ENCODE measurements around the gene MEAF6. TPM values are rescaled to one million over a fixed set of nuclear protein-coding genes. Genes with fewer than 3 reads are reported as not detected.
"Not testable (repeated sequence)": the region's sequence is repeated elsewhere in the genome, so short reads cannot be mapped to it uniquely, and the experiment has no call there.

MEAF6 gene
- total and polyA plus RNA-seq, 2 donors (not counting 3 experiments of a cell fraction or from before 2014, with no cell fraction given), result 28.0 to 62.5 TPM

GRCh38 chr1:37518241-37518640 lies 3.7 kb upstream of the MEAF6 start:
- CTCF ChIA-PET; H3K9ac ChIP-seq (replicated peaks; ENCODE audit: extremely low read depth, insufficient read depth, low read length); H3K79me2 ChIP-seq (ENCODE audit: control insufficient read depth, insufficient read depth, low read length); dilution Hi-C loops (cut with MboI; ENCODE audit: extremely low pct_ligation_motif_present, low sequenced_read_pairs); H3K9me1 ChIP-seq (replicated peaks; ENCODE audit: control insufficient read depth, extremely low read depth, insufficient read depth, low read length); H3K4me3 ChIP-seq (replicated peaks in 1 of 3; ENCODE audit: insufficient read depth in 1 of 3, low read depth in 1 of 3, low read length in 3 of 3); BruUV-seq (replicated peaks); H4K20me1 ChIP-seq (replicated peaks; ENCODE audit: control insufficient read depth, extremely low read depth, insufficient read depth, low read length); H3K27ac ChIP-seq (ENCODE audit: insufficient read depth, low read depth, low read length); FAIRE-seq; H3K36me3 ChIP-seq (ENCODE audit: control insufficient read depth in 2 of 2, extremely low read depth in 1 of 2, insufficient read depth in 2 of 2, low read length in 2 of 2); intact Hi-C loops (cut with micrococcal nuclease); POLR2A ChIA-PET; H2AFZ ChIP-seq (ENCODE audit: low read depth, low read length); DNase-seq (ENCODE audit: low read depth, low spot score); H3K4me2 ChIP-seq (ENCODE audit: insufficient read depth, low read length); H3K27me3 ChIP-seq (ENCODE audit: control insufficient read depth in 2 of 2, insufficient read depth in 2 of 2, low read length in 2 of 2); H3K9me3 ChIP-seq (replicated peaks; ENCODE audit: control insufficient read depth, insufficient read depth, low read length): not testable (repeated sequence)
- H3K4me1 ChIP-seq (ENCODE audit: control insufficient read depth, extremely low read depth, insufficient read depth, low read length), result peaks cover 13% of the 10 kb centered on the region

GRCh38 chr1:37517569-37517968 lies 3.0 kb upstream of the MEAF6 start:
- H2AFZ ChIP-seq (ENCODE audit: low read depth, low read length), result no peak overlapping the region
- ChIA-PET POLR2A (no interaction called here), CTCF (no interaction called here)
- peaks cover 15% of the 10 kb centered on the region for H3K4me1 ChIP-seq (ENCODE audit: control insufficient read depth, extremely low read depth, insufficient read depth, low read length)
- DNase-seq (ENCODE audit: low read depth, low spot score), result no peak
- H3K36me3 ChIP-seq (ENCODE audit: control insufficient read depth in 2 of 2, extremely low read depth in 1 of 2, insufficient read depth in 2 of 2, low read length in 2 of 2), result peaks cover 0 to 4% of the 10 kb centered on the region in 2 experiments
- no peaks in the 10 kb centered on the region for H4K20me1 ChIP-seq (replicated peaks; ENCODE audit: control insufficient read depth, extremely low read depth, insufficient read depth, low read length)
- no peaks in the 10 kb centered on the region for H3K27me3 ChIP-seq (ENCODE audit: control insufficient read depth in 2 of 2, insufficient read depth in 2 of 2, low read length in 2 of 2)
- H3K9ac ChIP-seq (replicated peaks; ENCODE audit: extremely low read depth, insufficient read depth, low read length), result no peak overlapping the region
- intact Hi-C loops (cut with micrococcal nuclease), result no loop called here
- no peak overlapping the region for H3K4me3 ChIP-seq (replicated peaks in 1 of 3; ENCODE audit: insufficient read depth in 1 of 3, low read depth in 1 of 3, low read length in 3 of 3)
- BruUV-seq (replicated peaks), result no TSS peak
- no peak overlapping the region for H3K4me2 ChIP-seq (ENCODE audit: insufficient read depth, low read length)
- dilution Hi-C loops (cut with MboI; ENCODE audit: extremely low pct_ligation_motif_present, low sequenced_read_pairs), result no loop called here
- no peaks in the 10 kb centered on the region for H3K9me3 ChIP-seq (replicated peaks; ENCODE audit: control insufficient read depth, insufficient read depth, low read length)
- H3K9me1 ChIP-seq (replicated peaks; ENCODE audit: control insufficient read depth, extremely low read depth, insufficient read depth, low read length), result no peaks in the 10 kb centered on the region
- peaks cover 13% of the 10 kb centered on the region for H3K79me2 ChIP-seq (ENCODE audit: control insufficient read depth, insufficient read depth, low read length)
- H3K27ac ChIP-seq (ENCODE audit: insufficient read depth, low read depth, low read length), result no peak overlapping the region
- FAIRE-seq, result no peak
- no peak for TF ChIP-seq GATA2 (IDR thresholded peaks at IDR 0.05; ENCODE audit: insufficient read depth, insufficient read length, low read depth, low read length)
- no peak for TF ChIP-seq FOS (IDR thresholded peaks at IDR 0.05; ENCODE audit: borderline replicate concordance, insufficient read depth, low read length)

Measured in endothelial cell of umbilical vein (primary cell).